HCT116 (cell line): ENCODE data around the gene TTC1.

ENCODE experiments used
- CEBPB ChIP-seq: IDR thresholded peaks from 2 replicates; pipeline ENCODE4 v1.6.1; 2012; ENCODE audit warnings: low read depth
- CTCF ChIP-seq, 3 experiments: fragments of 200-600 bp in 1 of 3; sonication (generic) in 1 of 3; IDR thresholded peaks in 2 of 3; conservative IDR thresholded peaks in 1 of 3; 2 replicates each; pipeline ENCODE4 v1.5.1; 2012 to 2017; ENCODE audit warnings: low read depth in 2 of 3, low read length in 2 of 3, antibody characterized with exemption in 1 of 3, borderline replicate concordance in 1 of 3, control low read depth in 1 of 3, mild to moderate bottlenecking in 1 of 3, mixed read lengths in 1 of 3, mixed run types in 1 of 3, moderate library complexity in 1 of 3; ENCODE audit not compliant: insufficient read depth in 1 of 3

DNA sequence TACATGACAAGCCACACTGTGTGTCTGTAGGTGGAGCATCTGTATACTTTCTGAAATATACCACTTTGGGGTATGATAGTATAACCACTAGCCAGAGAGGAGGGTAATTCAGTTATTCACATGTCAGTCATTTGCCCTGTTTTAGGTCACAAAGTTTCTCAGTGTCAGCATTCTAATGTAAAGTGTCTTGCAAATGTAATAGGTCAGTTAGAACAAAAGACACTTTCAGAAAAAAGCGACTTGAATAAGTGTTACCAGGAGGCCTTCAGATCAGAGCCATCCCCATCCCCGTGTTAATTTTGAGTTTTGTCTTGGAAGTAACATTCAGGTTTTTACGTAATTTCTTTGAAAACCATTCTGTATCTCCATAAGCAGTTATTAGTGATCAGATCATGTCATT lies 33.7 kb downstream of the TTC1 start:
- TF ChIP-seq CTCF (IDR thresholded peaks at IDR 0.05 in 2 of 3, conservative IDR thresholded peaks at IDR 0.05 in 1 of 3; ENCODE audit: borderline replicate concordance in 1 of 3, insufficient read depth in 1 of 3, low read depth in 2 of 3, low read length in 2 of 3) (no peak), CEBPB (no peak)
